HUES48 (cell line): Measurements from ENCODE around the gene GTF2I.
"Not testable (repeated sequence)": the region's sequence is repeated elsewhere in the genome, so short reads cannot be mapped to it uniquely, and the experiment has no call there.

Source experiments
- H3K27ac ChIP-seq: one replicate; pipeline ENCODE4 v1.7.0; 2013; ENCODE audit warnings: low read depth, low read length, inconsistent platforms
- H3K27me3 ChIP-seq: 2 replicates; pipeline ENCODE4 v1.6.1; 2013; ENCODE audit warnings: mild to moderate bottlenecking, low read length; ENCODE audit not compliant: control insufficient read depth, insufficient read depth
- H3K36me3 ChIP-seq: 2 replicates; pipeline ENCODE4 v1.6.1; 2013; ENCODE audit warnings: low read length; ENCODE audit not compliant: control insufficient read depth, insufficient read depth
- H3K4me1 ChIP-seq: 2 replicates; pipeline ENCODE4 v1.6.1; 2013; ENCODE audit warnings: mild to moderate bottlenecking, low read length; ENCODE audit not compliant: control insufficient read depth, insufficient read depth
- H3K4me3 ChIP-seq: 2 replicates; pipeline ENCODE4 v1.5.1; 2013; ENCODE audit warnings: mild to moderate bottlenecking, low read depth, low read length
- H3K9ac ChIP-seq: 2 replicates; pipeline ENCODE4 v1.6.1; 2013; ENCODE audit warnings: mild to moderate bottlenecking, low read depth, low read length, moderate library complexity
- H3K9me3 ChIP-seq: 2 replicates; pipeline ENCODE4 v1.6.1; 2013; ENCODE audit warnings: low read length; ENCODE audit not compliant: control insufficient read depth, insufficient read depth

GTF2I gene

GRCh38 chr7:74718336-74718735 is 60.8 kb downstream of the GTF2I start:
- H3K9me3 ChIP-seq = 0 out of 2 replicates have a peak, but pooled peaks cover 3% of the 10 kb centered on the region
- H3K36me3 ChIP-seq = peaks cover 95% of the 10 kb centered on the region
- H3K4me3 ChIP-seq = no peak overlapping the region
- H3K4me1 ChIP-seq = no peaks in the 10 kb centered on the region
- H3K9ac ChIP-seq = no peak overlapping the region
- no peaks in the 10 kb centered on the region for H3K27me3 ChIP-seq
- no peak overlapping the region for H3K27ac ChIP-seq

GRCh38 chr7:74722153-74722552 is 64.6 kb downstream of the GTF2I start:
- H3K36me3 ChIP-seq = peaks cover 78% of the 10 kb centered on the region
- no peak overlapping the region for H3K9ac ChIP-seq
- H3K4me1 ChIP-seq = no peaks in the 10 kb centered on the region
- H3K9me3 ChIP-seq = no peaks in the 10 kb centered on the region
- no peaks in the 10 kb centered on the region for H3K27me3 ChIP-seq
- no peak overlapping the region for H3K27ac ChIP-seq
- H3K4me3 ChIP-seq = no peak overlapping the region

GRCh38 chr7:74725840-74726239 is 68.3 kb downstream of the GTF2I start:
- no peaks in the 10 kb centered on the region for H3K4me1 ChIP-seq

GRCh38 chr7:74726309-74727101 is 69.0 kb downstream of the GTF2I start:
- no peak overlapping the region for H3K27ac ChIP-seq
- no peaks in the 10 kb centered on the region for H3K4me1 ChIP-seq
- H3K36me3 ChIP-seq = peaks cover 42% of the 10 kb centered on the region
- no peak overlapping the region for H3K9ac ChIP-seq
- H3K27me3 ChIP-seq = no peaks in the 10 kb centered on the region
- H3K9me3 ChIP-seq = no peaks in the 10 kb centered on the region
- H3K4me3 ChIP-seq = no peak overlapping the region

More at GRCh38 chr7:74725840-74726239, 68.3 kb downstream of the GTF2I start:
- no peak overlapping the region for H3K27ac ChIP-seq
- H3K9ac ChIP-seq = no peak overlapping the region
- no peaks in the 10 kb centered on the region for H3K9me3 ChIP-seq
- H3K36me3 ChIP-seq = peaks cover 49% of the 10 kb centered on the region
- no peaks in the 10 kb centered on the region for H3K27me3 ChIP-seq
- H3K4me3 ChIP-seq = no peak overlapping the region

GRCh38 chr7:74728686-74729085 is 71.2 kb downstream of the GTF2I start:
- not testable (repeated sequence) for H3K4me3 ChIP-seq, H3K27me3 ChIP-seq, H3K9me3 ChIP-seq, H3K4me1 ChIP-seq, H3K9ac ChIP-seq, H3K27ac ChIP-seq
- peaks cover 27% of the 10 kb centered on the region for H3K36me3 ChIP-seq

- not testable (repeated sequence) for H3K9me3 ChIP-seq, H3K27me3 ChIP-seq, H3K27ac ChIP-seq, H3K4me1 ChIP-seq, H3K9ac ChIP-seq, H3K4me3 ChIP-seq
- peaks cover 17% of the 10 kb centered on the region for H3K36me3 ChIP-seq
Observed at GRCh38 chr7:74730186-74730585, 72.7 kb downstream of the GTF2I start.

- not testable (repeated sequence) for H3K36me3 ChIP-seq, H3K9ac ChIP-seq, H3K27ac ChIP-seq, H3K27me3 ChIP-seq, H3K9me3 ChIP-seq, H3K4me3 ChIP-seq, H3K4me1 ChIP-seq
Observed at GRCh38 chr7:74739974-74740703, 82.6 kb downstream of the GTF2I start.

- not testable (repeated sequence) for H3K36me3 ChIP-seq, H3K4me3 ChIP-seq, H3K9ac ChIP-seq, H3K27me3 ChIP-seq, H3K4me1 ChIP-seq, H3K9me3 ChIP-seq, H3K27ac ChIP-seq
Observed at GRCh38 chr7:74743936-74744557, 86.5 kb downstream of the GTF2I start.

GRCh38 chr7:74753921-74754482 is 96.5 kb downstream of the GTF2I start:
- not testable (repeated sequence) for H3K9ac ChIP-seq, H3K4me1 ChIP-seq, H3K9me3 ChIP-seq, H3K36me3 ChIP-seq, H3K27ac ChIP-seq, H3K4me3 ChIP-seq, H3K27me3 ChIP-seq

- not testable (repeated sequence) for H3K36me3 ChIP-seq, H3K9ac ChIP-seq, H3K27ac ChIP-seq, H3K9me3 ChIP-seq, H3K27me3 ChIP-seq, H3K4me3 ChIP-seq, H3K4me1 ChIP-seq
Observed at GRCh38 chr7:74756673-74757072, 99.2 kb downstream of the GTF2I start.

GRCh38 chr7:74758268-74758667 is 100.8 kb downstream of the GTF2I start:
- H3K27me3 ChIP-seq, H3K9ac ChIP-seq, H3K27ac ChIP-seq, H3K9me3 ChIP-seq, H3K4me1 ChIP-seq, H3K36me3 ChIP-seq, H3K4me3 ChIP-seq: not testable (repeated sequence)
